NCI-H460 (cell line): ENCODE data around the gene RANGAP1. TPM values are rescaled to one million over a fixed set of nuclear protein-coding genes. Genes with fewer than 3 reads are reported as not detected.
"Not testable (repeated sequence)": the region's sequence is repeated elsewhere in the genome, so short reads cannot be mapped to it uniquely, and the experiment has no call there.

Experiments
- DNase-seq: peaks from one replicate; pipeline ENCODE4 v3.0.0-alpha.2; 2016; ENCODE audit warnings: low read depth; ENCODE audit errors: extremely low read depth
- total RNA-seq: library from RNA; depleted of rRNA; stranded (reverse); fragments of >200 nt; shearing (Covaris generic); gene quantifications from 2 replicates; pipeline ENCODE4 v1.2.3, GENCODE V29; 2014

RANGAP1 gene
- total RNA-seq, 1 experiment from 2014 or later: 44.2 TPM

DNA sequence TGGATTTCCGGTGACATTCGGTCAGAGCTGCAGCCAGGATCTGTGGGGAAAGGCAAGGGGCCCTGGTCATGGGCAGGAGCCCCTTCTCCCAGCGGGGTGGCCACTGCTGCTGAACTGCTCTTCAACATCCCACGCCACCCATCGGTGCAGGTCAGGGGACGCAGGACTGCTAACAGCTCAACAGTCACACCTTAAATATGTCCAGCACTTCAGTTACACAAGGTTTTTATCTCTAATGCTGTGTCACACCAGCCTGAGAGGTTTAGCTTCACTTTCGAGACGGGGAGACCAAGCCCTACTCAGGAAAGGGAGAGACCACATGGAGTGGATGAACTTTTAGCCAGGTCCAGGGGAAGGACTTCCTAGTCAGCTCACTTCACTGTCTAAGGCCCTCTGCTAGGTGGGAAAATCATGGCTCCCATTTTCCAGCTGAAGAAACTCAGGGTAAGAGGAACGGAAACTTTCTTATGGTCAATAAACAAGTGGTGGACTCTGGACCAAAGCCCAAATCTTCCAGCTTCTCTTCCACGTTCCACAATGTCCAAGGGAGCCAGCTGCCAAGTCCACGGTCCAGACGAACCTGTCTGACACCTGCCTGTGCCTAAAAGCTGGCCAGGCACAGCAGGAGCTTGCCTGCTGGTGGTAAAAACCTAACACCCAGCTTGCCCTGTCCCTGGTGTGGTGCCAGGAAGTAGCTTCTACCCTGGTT is 24.3 kb downstream of the RANGAP1 start:
- no peak for DNase-seq

DNA sequence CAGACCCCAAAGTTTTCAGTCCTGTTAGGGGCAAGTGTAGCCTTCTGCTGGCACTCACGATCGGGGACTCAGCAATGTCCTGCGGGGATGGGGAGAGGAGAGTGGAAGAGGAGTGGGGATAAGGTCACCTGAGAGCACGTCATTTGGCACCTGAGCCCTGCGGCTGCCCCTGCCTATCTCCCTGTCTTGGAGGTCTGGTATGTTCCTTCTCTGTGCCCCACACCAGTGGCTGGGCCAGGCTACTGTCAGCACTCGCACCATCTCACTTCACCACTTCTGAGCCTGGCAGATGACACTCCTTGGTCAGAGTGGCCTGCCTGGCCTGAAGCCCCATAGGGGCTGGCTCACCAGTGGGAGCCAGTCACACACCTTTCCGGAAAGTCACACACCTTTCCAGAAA is 25.1 kb downstream of the RANGAP1 start:
- no peak for DNase-seq

- not testable (repeated sequence) for DNase-seq
Observed at GRCh38 chr22:41259756-41260155, 26.2 kb downstream of the RANGAP1 start.

DNA sequence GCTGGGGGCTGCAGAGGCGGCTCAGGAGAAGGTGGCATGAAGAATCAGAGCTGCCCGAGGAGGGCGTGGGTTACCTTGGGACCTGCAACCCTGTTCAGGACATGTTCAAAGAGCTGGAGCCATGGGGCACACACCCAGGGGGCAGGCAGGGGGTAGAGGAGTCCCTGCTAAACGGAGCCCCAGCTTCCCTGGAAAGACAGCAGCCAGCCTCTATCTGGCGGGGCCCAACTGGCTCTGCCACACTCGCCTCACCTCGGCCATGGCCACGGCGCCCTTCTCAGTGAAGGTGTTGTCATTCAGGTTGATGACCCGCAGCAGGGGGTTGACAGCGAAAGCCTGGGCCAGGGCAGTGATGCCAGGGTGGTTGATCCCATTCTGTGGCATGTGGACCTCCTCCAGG is 28.3 kb downstream of the RANGAP1 start:
- no peak for DNase-seq

DNA sequence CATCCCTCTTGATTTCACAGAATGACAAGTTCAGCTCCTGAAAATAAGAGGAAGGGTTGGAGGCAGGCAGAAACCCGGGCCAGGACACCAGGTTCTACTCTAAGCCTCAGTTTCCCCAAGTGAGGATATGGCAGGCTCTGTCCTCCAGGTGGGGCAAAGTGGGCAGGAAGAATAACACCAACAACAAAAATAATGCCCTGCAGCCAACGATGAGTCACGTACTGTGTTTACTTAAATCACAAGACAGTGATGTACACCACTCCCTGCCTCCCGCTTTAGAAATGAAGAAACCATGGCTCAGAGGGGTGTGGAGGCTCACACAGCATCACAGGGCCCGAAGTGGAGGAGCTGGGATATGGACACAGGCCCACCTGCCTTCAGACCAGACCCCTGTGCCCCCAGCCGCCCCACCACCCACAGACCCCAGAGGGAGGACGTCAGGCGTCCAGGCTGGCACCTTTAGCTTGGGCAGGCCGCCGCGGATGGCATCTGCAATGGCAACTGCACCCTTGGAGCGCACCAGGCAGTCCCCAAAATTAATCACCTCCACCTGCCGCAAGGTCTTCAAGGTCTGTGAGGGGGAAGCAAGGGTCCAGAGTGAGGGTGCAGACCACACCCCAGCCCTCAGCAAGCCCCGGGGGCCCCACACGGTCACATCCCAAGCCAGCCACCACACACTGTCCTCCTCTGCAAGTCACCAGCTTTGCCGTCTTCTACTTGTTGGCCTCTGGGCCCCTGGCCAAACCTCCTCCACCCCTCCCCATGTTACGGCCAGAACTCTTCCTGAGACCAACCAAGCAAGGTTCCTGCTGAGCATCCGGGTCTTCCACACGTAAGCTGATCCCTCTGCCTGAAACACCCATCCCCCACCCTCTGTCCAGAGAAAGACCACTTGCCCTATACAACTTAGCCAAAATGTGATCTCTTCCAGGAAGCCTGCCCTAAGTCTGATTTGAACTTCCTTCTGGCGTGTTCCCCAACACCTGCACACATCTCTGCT is 29.4 kb downstream of the RANGAP1 start:
- DNase-seq: peak; percentile 56

- no peak for DNase-seq
Observed at GRCh38 chr22:41254230-41254629, 31.8 kb downstream of the RANGAP1 start.

- no peak for DNase-seq
Observed at GRCh38 chr22:41252365-41252764, 33.6 kb downstream of the RANGAP1 start.

DNA sequence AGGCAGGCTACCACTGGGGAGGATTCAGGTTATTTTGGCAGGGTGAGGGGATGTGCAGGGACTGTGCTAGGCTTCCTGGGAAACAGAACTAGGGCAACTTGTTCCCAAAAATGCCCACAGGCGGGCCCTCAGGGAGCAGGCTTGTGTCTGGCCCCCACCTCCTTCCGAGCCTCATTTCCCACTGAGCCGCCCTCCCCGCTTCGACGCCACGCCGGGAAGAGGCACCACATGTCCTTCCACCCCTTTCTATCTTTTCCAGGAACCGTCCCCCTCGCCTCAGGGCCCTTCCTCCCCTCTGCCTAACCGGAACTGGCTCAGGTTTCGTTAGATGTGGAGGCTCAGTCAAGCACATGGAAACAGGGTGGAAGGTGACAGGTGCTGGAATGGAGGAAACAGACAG is 35.9 kb downstream of the RANGAP1 start:
- no peak for DNase-seq

- DNase-seq: no peak
Observed at GRCh38 chr22:41249442-41249841, 36.5 kb downstream of the RANGAP1 start.

- DNase-seq: no peak
Observed at GRCh38 chr22:41248758-41249157, 37.2 kb downstream of the RANGAP1 start.

- no peak for DNase-seq
Observed at GRCh38 chr22:41248314-41248713, 37.7 kb downstream of the RANGAP1 start.

- no peak for DNase-seq
Observed at GRCh38 chr22:41247703-41248102, 38.3 kb downstream of the RANGAP1 start.

GRCh38 chr22:41245917-41246499 is 40.0 kb downstream of the RANGAP1 start:
- DNase-seq: no peak

- DNase-seq: no peak
Observed at GRCh38 chr22:41243361-41243760, 42.6 kb downstream of the RANGAP1 start.

GRCh38 chr22:41242396-41243117 is 43.4 kb downstream of the RANGAP1 start:
- DNase-seq: no peak

DNA sequence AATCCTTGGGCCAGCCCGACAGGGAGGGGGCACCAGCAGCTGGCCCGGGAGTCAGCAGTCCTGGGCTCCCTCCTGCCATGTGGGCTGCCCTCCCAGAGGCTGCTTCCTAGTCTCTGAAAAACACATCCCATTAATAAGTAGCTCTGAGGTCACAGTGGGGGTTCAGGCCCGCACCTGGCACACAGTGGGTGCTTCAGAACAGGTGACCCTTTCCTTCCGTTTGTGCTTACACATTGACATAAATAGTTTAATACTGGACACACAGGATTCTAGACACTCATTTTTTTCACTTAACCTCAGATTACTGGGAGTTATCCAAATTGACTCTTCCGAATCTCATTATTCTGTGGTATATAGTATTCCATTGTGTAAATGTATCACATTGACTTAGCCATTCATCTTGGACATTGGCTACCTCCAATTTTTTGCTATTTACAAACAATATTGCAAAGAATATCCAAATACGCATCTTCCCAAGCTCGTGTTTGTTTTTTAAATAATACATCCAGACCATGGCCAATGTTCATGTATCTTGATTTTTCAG is 44.8 kb downstream of the RANGAP1 start:
- DNase-seq: no peak

GRCh38 chr22:41240377-41241132 is 45.4 kb downstream of the RANGAP1 start, which contains the start of gene CHADL:
CHADL (minus strand) TSS chr22:41240931; CDS start chr22:41240881, 50 bp downstream.
- DNase-seq: no peak

- DNase-seq: no peak
Observed at GRCh38 chr22:41239443-41240128, 46.4 kb downstream of the RANGAP1 start.
